Subcutaneous adipose tissue (tissue), 4 donors: ENCODE measurements around the gene C2CD3. TPM values are rescaled to one million over a fixed set of nuclear protein-coding genes. Genes with fewer than 3 reads are reported as not detected.

Source experiments
- total RNA-seq, 4 donors: library from RNA; depleted of rRNA; stranded (reverse); fragments of >200 nt; gene quantifications; one replicate each; pipeline ENCODE4 v1.1.0, GENCODE V29; 2016
- TF ChIP-seq, protein P1 (sequence below): fragments of 450-650 bp; IDR thresholded peaks from one replicate; pipeline ENCODE4 v1.5.1; 2016; ENCODE audit warnings: low read depth, mild to moderate bottlenecking, control low read depth, antibody characterized with exemption, moderate library complexity

Gene C2CD3
- total RNA-seq, 4 donors from 2014 or later, result 15.6 to 33.8 (median 17.5) TPM

GRCh38 chr11:73982595-73982989, 188.2 kb downstream of the C2CD3 start, which contains the start of gene UCP2:
TSS of gene UCP2 (minus strand) at chr11:73982843. CDS start at chr11:73978378, 4,465 bp downstream.
- TF ChIP-seq, protein P1, sequence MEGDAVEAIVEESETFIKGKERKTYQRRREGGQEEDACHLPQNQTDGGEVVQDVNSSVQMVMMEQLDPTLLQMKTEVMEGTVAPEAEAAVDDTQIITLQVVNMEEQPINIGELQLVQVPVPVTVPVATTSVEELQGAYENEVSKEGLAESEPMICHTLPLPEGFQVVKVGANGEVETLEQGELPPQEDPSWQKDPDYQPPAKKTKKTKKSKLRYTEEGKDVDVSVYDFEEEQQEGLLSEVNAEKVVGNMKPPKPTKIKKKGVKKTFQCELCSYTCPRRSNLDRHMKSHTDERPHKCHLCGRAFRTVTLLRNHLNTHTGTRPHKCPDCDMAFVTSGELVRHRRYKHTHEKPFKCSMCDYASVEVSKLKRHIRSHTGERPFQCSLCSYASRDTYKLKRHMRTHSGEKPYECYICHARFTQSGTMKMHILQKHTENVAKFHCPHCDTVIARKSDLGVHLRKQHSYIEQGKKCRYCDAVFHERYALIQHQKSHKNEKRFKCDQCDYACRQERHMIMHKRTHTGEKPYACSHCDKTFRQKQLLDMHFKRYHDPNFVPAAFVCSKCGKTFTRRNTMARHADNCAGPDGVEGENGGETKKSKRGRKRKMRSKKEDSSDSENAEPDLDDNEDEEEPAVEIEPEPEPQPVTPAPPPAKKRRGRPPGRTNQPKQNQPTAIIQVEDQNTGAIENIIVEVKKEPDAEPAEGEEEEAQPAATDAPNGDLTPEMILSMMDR, result no peak

DNA sequence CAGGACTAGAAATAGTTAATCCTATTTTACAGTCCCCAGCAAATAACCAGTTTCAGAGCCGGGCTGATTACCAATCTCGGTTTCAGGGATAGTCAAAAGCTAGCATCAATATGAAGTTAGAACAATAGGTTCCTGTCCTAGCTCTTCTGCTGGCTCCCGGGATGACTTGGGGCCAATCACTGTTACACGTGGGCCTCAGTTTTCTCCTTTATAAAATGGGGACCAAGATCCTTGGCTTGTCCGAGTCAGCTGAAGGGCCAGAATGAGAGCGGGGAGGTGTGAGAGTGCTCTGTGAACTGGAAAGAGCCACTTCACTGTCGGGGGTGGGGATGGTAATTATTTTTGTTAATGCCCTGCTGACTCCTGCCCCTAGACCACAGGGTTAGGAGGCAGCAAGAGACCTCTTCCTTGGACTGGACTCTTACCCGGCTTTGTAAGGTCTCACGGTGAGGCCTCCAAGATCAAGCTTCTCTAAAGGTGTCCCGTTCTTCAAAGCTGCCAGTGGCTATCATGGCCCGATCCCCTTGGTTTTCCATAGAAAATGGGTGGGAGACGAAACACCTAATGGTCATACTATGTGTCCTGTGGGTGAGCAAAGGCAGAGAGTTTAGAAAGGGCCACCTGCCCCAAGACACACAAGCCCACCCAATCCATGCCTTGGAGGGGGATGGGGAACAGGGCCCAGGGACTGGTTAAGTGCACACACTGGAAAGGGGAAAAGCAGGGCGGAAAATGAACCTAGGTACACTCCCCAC, 189.6 kb downstream of the C2CD3 start:
- TF ChIP-seq, protein P1, result no peak

GRCh38 chr11:73980001-73980961, 190.5 kb downstream of the C2CD3 start:
- TF ChIP-seq, protein P1, result no peak

GRCh38 chr11:73978576-73979086, 192.2 kb downstream of the C2CD3 start:
- TF ChIP-seq, protein P1, result no peak

- TF ChIP-seq, protein P1, result no peak
These were observed 192.8 kb downstream of the C2CD3 start for GRCh38 chr11:73977856-73978519.

- TF ChIP-seq, protein P1, result no peak
These were observed 194.2 kb downstream of the C2CD3 start for GRCh38 chr11:73976451-73977151.
